MM.1S (cell line): ENCODE data around the gene GALNT7.
A peak's percentile ranks its signal among the peaks of the same experiment; 100 is the strongest.

ENCODE experiments used
- DNase-seq: peaks from one replicate; pipeline ENCODE4 v3.0.0-alpha.2; 2015
- H2AFZ ChIP-seq: fragments of 300-600 bp; sonication (generic); 2 replicates; pipeline ENCODE4 v1.6.0; 2016; ENCODE audit warnings: antibody characterized with exemption, low read length
- H3F3A ChIP-seq: fragments of 300-600 bp; sonication (generic); 2 replicates; pipeline ENCODE4 v1.6.1; 2016; ENCODE audit warnings: mild to moderate bottlenecking, antibody characterized with exemption, low read length, moderate library complexity, mixed read lengths; ENCODE audit not compliant: insufficient read depth
- H3K27ac ChIP-seq: fragments of 300-600 bp; sonication (generic); 2 replicates; pipeline ENCODE4 v1.5.1; 2016; ENCODE audit warnings: mild to moderate bottlenecking, low read length
- H3K27me3 ChIP-seq: fragments of 300-600 bp; sonication (generic); replicated peaks from 2 replicates; pipeline ENCODE4 v1.6.0; 2016; ENCODE audit warnings: low read length; ENCODE audit not compliant: insufficient read depth
- H3K36me3 ChIP-seq: fragments of 300-600 bp; sonication (generic); replicated peaks from 2 replicates; pipeline ENCODE4 v1.6.1; 2016; ENCODE audit warnings: mild to moderate bottlenecking, low read length, mixed read lengths; ENCODE audit not compliant: insufficient read depth
- H3K4me1 ChIP-seq: fragments of 300-600 bp; sonication (generic); 2 replicates; pipeline ENCODE4 v1.6.1; 2016; ENCODE audit warnings: low read length, mixed read lengths
- H3K4me2 ChIP-seq: fragments of 300-600 bp; sonication (generic); 2 replicates; pipeline ENCODE4 v1.6.0; 2016; ENCODE audit warnings: low read depth, low read length
- H3K4me3 ChIP-seq: fragments of 300-600 bp; sonication (generic); 2 replicates; pipeline ENCODE4 v1.5.1; 2016; ENCODE audit warnings: low read length, mixed read lengths
- H3K79me2 ChIP-seq: fragments of 300-600 bp; sonication (generic); 2 replicates; pipeline ENCODE4 v1.6.1; 2016; ENCODE audit warnings: mixed run types, low read length, mixed read lengths
- H3K9ac ChIP-seq: fragments of 300-600 bp; sonication (generic); 2 replicates; pipeline ENCODE4 v1.6.1; 2016; ENCODE audit warnings: low read length, mixed read lengths
- H3K9me2 ChIP-seq: fragments of 300-600 bp; sonication (generic); replicated peaks from 2 replicates; pipeline ENCODE4 v1.6.1; 2016; ENCODE audit warnings: mild to moderate bottlenecking, low read length, mixed read lengths; ENCODE audit not compliant: insufficient read depth
- H3K9me3 ChIP-seq: fragments of 300-600 bp; sonication (generic); replicated peaks from 2 replicates; pipeline ENCODE4 v1.6.1; 2016; ENCODE audit warnings: mild to moderate bottlenecking, low read length, mixed read lengths; ENCODE audit not compliant: insufficient read depth
- H4K20me1 ChIP-seq: fragments of 300-600 bp; sonication (generic); 2 replicates; pipeline ENCODE4 v1.6.1; 2016; ENCODE audit warnings: mild to moderate bottlenecking, low read length, moderate library complexity, mixed read lengths; ENCODE audit not compliant: insufficient read depth
- CTCF ChIP-seq: fragments of 300-600 bp; sonication (generic); IDR thresholded peaks from 2 replicates; pipeline ENCODE4 v1.5.1; 2016; ENCODE audit warnings: antibody characterized with exemption, low read length, mixed read lengths
- EZH2 ChIP-seq: fragments of 300-600 bp; sonication (generic); optimal IDR thresholded peaks from 2 replicates; pipeline ENCODE3; 2017; ENCODE audit warnings: low read depth, mild to moderate bottlenecking, antibody characterized with exemption, low read length, mixed read lengths
- EZH2phosphoT487 ChIP-seq: fragments of 300-600 bp; sonication (generic); IDR thresholded peaks from 2 replicates; pipeline ENCODE4 v1.6.1; 2018; ENCODE audit warnings: antibody characterized with exemption, low read length

Gene GALNT7

DNA sequence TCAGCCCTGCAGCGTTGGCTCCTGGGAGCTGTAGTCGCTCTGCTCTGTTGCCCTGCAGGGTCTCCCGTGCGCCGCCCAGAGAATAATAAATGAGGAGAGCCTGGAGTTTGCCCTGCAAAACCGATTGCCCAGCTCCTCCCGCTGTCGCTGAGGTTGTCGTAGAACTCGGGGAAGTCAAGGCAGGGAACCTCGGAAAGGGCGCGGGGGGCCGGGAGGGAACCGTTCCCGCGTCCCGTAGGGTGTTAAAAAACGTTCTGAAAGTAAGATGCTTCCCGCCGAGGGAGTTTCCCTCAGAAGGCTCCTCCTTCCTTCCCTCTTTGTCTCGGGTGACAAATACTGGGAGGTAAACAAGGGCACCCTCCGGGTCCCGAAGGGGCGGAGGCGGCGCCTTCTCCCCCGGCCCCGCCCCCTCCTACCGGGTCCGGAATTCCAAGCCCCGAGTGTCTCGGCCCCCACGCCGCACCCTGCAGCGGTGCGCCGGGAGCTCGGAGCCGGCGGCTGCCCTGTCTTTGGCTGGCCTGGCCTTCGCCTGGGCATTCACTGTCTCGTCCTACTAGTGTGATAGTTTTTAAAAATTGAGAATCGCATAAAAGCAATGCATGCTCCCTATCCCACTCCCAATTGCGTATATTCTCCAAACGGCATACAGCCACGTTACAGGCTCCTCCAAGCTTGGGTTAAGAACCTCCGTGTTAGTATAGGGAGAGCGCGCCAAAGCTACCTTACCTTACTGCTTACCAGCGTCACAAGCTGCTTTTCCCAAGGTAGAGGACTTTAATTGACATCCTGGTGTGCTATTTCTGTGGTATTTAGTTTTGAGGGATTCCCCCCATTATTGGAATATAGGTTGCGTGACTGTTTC is 166.5 kb downstream of the GALNT7 start:
- Histone ChIP-seq H3F3A (peaks cover 28% of the 10 kb centered on the region), H3K27ac (peak overlapping the region; percentile 98), H3K4me1 (peaks cover 10% of the 10 kb centered on the region; the same call in 1 of the 2 replicates), H3K4me3 (peak overlapping the region; percentile 76), H3K9me2 (no peaks in the 10 kb centered on the region), H3K4me2 (peak overlapping the region; percentile 81), H3K79me2 (peaks cover 37% of the 10 kb centered on the region), H2AFZ (peak overlapping the region; percentile 67), H3K36me3 (peaks cover 16% of the 10 kb centered on the region; the same call in 1 of the 2 replicates), H3K27me3 (no peaks in the 10 kb centered on the region), H3K9me3 (no peaks in the 10 kb centered on the region), H4K20me1 (peaks cover 9% of the 10 kb centered on the region; the same call in 1 of the 2 replicates), H3K9ac (peak overlapping the region; percentile 82)
- DNase-seq: peak; percentile 85
- TF ChIP-seq CTCF (no peak), EZH2phosphoT487 (no peak), EZH2 (no peak)

DNA sequence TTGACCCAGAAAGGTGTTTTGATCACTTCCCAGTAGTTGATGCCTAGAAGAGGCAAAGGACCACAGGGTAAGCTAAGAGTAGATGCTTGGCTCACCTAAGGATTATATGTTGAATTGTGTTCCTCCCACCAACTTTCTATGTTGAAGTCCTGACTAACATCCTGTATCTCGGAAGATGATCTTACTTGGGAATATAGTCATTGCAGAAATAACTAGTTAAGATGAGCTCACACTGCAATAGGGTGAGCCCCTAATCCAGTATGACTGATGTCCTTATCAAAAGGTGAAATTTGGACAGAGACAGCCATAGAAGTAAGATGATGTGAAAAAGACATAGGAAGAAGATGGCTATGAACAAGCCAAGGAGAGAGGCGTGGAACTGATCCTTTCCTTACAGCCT is 168.9 kb downstream of the GALNT7 start:
- Histone ChIP-seq H3K27ac (no peak overlapping the region), H2AFZ (no peak overlapping the region), H3K36me3 (peaks cover 7% of the 10 kb centered on the region; the same call in 1 of the 2 replicates), H3K27me3 (no peaks in the 10 kb centered on the region), H3K9me3 (no peaks in the 10 kb centered on the region), H3K79me2 (peaks cover 20% of the 10 kb centered on the region), H3F3A (peaks cover 12% of the 10 kb centered on the region), H3K4me1 (0 out of 2 replicates have a peak, but pooled peaks cover 6% of the 10 kb centered on the region), H3K4me3 (no peak overlapping the region), H4K20me1 (0 out of 2 replicates have a peak, but pooled peaks cover under 1% of the 10 kb centered on the region), H3K4me2 (no peak overlapping the region), H3K9ac (no peak overlapping the region), H3K9me2 (no peaks in the 10 kb centered on the region)
- no peak for DNase-seq
- TF ChIP-seq EZH2phosphoT487 (no peak), EZH2 (no peak), CTCF (no peak)

- DNase-seq: no peak
- TF ChIP-seq EZH2: no peak
- no peak for TF ChIP-seq CTCF
- no peak for TF ChIP-seq EZH2phosphoT487
- Histone ChIP-seq H3K79me2 (no peaks in the 10 kb centered on the region), H3K9me3 (no peaks in the 10 kb centered on the region), H3K4me1 (no peaks in the 10 kb centered on the region), H4K20me1 (no peaks in the 10 kb centered on the region), H3K27me3 (no peaks in the 10 kb centered on the region), H3K4me3 (no peak overlapping the region), H3K27ac (no peak overlapping the region), H3K4me2 (no peak overlapping the region), H3K36me3 (no peaks in the 10 kb centered on the region), H3F3A (no peaks in the 10 kb centered on the region), H3K9me2 (no peaks in the 10 kb centered on the region), H2AFZ (no peak overlapping the region), H3K9ac (no peak overlapping the region)
Measured at GRCh38 chr4:173343832-173344397, 175.3 kb downstream of the GALNT7 start.
